GM21576 (cell line): ENCODE measurements around the gene MGLL.

Source experiments
- ATAC-seq: cut with Tn5 transposase; IDR thresholded peaks from one replicate; pipeline ENCODE4 v1.9.1; 2021; ENCODE audit warnings: mild to moderate bottlenecking, moderate library complexity; ENCODE audit not compliant: unreplicated experiment

Gene MGLL

DNA sequence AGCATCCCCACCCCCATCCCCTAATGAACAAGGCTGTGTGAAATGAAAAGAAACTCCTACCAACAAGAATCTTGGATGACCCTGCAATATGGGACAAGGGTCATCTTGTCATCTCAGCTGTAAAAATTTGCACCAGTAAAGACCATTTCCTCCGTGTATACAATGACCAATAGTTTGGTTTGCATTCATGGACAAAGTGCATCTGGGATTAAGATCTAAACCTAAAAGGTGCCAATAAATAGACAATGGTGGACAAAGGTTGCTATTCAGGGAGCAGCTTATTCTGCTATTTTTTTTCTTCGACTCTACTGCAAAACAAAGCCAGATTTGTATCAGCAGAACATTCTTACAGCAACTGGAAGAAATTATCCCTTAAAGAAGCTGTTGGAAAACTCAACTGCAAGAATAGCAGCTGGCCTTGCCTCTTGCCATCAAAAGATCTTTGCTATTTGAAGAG lies 8.0 kb downstream of the MGLL start:
- no peak for ATAC-seq

- ATAC-seq: no peak
Measured at GRCh38 chr3:127812151-127812550, 10.2 kb downstream of the MGLL start.

- no peak for ATAC-seq
Measured at GRCh38 chr3:127811717-127812116, 10.6 kb downstream of the MGLL start.

GRCh38 chr3:127809611-127810010 lies 12.7 kb downstream of the MGLL start:
- ATAC-seq: no peak

DNA sequence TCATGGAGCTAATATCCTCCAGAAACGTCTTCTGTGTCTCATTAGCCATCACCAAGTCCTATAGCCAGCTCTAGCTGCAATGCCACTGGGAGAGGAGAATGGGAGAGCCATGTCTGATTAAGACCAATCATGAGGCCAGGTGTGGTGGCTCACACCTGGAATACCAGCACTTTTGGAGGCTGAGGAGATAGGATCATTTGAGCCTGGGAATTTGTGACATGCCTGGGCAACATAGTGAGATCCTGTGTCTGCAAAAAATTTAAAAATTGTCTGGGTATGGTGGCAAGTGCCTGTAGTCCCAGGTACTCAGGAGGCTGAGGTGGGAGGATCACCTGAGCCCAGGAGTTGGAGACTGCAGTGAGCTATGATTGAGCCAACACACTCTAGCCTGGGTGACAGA lies 13.1 kb downstream of the MGLL start:
- ATAC-seq: no peak

DNA sequence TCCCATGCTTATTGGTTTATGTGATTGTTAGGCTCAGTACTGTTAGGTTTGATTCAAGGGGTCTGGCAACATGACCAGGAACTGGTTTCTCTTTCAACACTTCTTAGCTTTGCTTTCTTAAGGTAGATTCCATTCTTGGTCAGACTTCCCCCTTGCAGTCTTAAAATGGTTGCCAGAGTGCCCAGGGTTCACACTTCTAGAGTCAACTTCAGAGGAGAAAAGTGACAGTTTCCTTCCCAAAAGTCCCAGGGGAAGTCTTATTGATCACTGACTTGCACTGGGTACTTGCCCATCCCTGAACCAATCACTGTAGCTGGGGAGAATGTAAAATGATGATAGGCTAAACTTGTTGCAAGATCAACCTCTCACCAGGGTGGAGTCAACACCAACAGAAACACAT lies 14.1 kb downstream of the MGLL start:
- no peak for ATAC-seq

- ATAC-seq: no peak
Measured at GRCh38 chr3:127805026-127805753, 17.1 kb downstream of the MGLL start.

DNA sequence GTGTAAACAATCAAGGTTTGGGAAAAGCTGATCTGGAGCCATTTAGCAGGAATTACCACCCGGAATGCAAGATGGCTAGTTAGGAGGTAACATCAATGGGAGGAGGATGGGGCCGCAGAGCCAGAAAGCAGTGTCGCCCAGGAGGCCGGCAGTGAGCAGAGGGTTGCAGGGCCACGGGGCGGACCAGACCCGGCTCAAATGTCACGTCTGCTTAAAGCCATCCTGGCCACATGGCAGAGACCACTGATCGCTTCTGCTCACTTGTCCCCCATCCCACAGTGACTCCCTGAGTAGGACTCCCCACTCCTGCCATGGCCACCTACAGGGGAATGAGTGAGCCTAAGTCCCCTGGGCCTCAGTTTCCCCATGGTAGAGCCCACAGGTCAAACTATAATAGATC lies 18.2 kb downstream of the MGLL start:
- ATAC-seq: no peak

- ATAC-seq: no peak
Measured at GRCh38 chr3:127803619-127804018, 18.7 kb downstream of the MGLL start.

DNA sequence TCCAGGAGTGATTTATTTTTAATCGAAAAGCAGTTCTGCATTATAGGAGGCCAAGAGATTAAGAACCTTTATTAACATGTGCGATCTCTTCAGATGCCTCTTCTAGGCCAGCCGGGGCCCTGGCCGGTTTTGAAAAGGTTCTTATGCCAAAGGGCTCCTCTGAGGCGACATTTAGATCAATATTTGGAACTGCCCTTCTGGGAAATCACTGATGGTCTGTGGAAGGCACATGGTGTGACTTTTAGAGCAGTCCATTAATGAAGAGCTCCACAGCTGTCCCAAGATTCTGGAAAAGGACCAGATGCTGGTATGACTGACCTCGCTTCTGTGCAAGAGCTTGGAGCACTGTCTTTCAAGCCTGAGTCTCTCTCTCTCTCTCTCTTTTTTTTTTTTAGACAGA lies 19.7 kb downstream of the MGLL start:
- ATAC-seq: no peak

- no peak for ATAC-seq
Measured at GRCh38 chr3:127801731-127802313, 20.5 kb downstream of the MGLL start.

DNA sequence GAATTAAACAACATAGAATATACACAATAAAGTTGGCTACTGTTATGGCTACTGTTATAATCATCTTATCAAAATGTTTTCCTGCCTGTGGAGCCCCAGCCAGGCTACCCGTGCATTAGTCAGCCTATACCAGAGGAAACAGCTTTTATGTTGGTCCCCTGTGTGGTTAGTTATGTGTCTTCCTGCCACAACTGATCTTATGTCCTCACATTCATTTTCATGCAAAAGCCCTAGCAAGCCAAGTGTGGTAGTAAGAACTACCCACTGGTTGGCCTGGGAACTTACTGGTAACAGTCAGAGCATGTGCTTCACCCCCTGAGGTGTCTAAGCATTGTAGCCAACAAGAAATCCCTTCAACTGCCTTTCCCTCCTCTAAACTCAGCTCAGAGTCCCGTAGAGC lies 21.8 kb downstream of the MGLL start:
- ATAC-seq: no peak

- no peak for ATAC-seq
Measured at GRCh38 chr3:127799476-127800222, 22.7 kb downstream of the MGLL start.

- ATAC-seq: no peak
Measured at GRCh38 chr3:127798716-127799115, 23.6 kb downstream of the MGLL start.

GRCh38 chr3:127796831-127797150 lies 25.5 kb downstream of the MGLL start:
- no peak for ATAC-seq

GRCh38 chr3:127796045-127796830 lies 26.1 kb downstream of the MGLL start:
- no peak for ATAC-seq

GRCh38 chr3:127794972-127795371 lies 27.3 kb downstream of the MGLL start:
- no peak for ATAC-seq

- no peak for ATAC-seq
Measured at GRCh38 chr3:127794402-127794801, 27.9 kb downstream of the MGLL start.

DNA sequence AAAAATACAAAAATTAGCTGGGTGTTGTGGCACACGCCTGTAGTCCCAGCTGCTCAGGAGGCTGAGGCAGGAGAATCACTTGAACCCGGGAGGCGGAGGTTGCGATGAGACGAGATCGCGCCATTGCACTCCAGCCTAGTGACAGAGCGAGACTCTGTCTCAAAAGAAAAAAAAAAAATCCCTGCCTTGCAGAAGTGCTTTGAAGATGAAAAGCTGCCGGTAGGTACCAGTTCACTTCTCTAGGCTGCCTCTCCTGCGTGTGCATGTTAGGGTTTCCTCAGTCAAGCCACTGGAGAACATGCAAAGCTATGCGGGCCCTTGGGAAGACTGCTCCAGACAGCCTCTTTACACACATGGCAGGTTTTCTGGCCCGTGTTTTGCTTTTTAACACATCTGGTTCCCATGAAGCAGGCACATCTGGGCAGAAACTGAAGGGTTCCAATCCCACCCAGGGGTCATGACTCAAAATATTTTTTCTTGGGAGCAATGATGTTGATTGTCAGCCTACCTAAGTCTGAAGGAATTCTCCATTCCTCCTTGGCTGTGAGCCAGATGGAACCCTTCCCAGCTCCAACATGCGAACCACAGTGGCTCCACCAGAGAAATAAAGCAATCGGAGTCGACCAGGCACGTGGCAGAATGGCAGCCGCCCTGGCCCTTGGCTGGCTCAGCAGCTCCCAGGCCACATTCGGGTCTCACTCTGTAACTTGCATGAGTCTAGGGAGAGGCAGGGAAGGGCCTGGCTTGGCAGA lies 29.6 kb downstream of the MGLL start:
- ATAC-seq: no peak

GRCh38 chr3:127791221-127791913 lies 30.9 kb downstream of the MGLL start:
- peak; percentile 82 for ATAC-seq
